Erythroblast (primary cell): ENCODE results near the gene COL19A1.

ENCODE experiments used
- GATA1 ChIP-seq: IDR thresholded peaks from 2 replicates; pipeline ENCODE4 v1.6.1; 2011; ENCODE audit warnings: low read depth, mild to moderate bottlenecking, control low read depth, low read length, moderate library complexity
- POLR2A ChIP-seq: IDR thresholded peaks from 2 replicates; pipeline ENCODE4 v1.6.1; 2011; ENCODE audit warnings: mild to moderate bottlenecking, low read length

DNA sequence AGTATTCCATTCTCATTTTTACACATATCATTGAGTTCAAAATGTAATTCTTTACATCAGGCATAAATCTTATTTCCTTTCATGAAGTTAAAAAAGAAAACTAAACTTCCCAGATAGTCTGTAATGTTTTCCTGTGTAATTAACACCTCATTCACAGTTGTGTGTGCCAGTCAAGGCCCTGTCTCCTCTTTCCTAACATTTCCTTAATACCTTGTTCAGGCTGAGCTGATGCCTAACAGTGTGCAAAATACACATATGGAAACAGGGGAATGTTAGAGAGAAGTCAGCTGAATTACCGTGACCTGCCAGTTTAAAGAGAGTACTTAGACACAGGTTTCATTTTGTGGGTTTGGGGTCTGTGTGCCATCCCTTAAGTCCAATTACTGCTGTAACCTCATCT, 227.8 kb downstream of the COL19A1 start:
- no peak for TF ChIP-seq POLR2A
- TF ChIP-seq GATA1: no peak
